Retina (tissue), 1 donor: Measurements from ENCODE around the gene ARL14EPL.
"Not testable (repeated sequence)": the region's sequence is repeated elsewhere in the genome, so short reads cannot be mapped to it uniquely, and the experiment has no call there.

Experiments used
- DNase-seq: peaks from one replicate; pipeline ENCODE4 v3.0.0-alpha.2; 2016

Gene ARL14EPL

DNA sequence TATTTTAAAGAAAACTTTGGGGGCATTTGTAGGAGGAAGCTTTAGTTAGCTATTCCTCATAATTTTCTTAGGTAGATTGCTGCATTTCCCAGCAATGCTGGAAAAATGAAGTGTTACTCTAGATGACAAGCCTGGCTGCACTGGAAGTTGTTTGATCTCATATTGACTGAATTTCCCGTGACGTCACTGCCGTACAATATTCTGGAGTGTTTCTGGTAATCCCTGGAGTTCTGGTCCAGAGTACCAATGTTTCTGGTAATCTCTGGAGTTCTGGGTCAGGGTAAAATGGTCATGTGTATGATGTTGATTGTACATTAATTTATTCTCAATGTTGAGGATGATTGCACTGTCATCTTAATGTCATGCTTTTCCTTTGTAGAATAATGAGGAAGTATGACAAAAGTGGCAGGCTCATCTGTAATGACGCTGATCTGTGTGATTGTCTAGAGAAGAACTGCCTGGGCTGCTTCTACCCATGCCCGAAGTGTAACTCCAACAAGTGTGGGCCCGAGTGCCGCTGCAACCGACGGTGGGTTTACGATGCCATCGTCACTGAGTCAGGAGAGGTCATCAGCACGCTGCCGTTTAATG is 26.2 kb downstream of the ARL14EPL start:
- DNase-seq = no peak

DNA sequence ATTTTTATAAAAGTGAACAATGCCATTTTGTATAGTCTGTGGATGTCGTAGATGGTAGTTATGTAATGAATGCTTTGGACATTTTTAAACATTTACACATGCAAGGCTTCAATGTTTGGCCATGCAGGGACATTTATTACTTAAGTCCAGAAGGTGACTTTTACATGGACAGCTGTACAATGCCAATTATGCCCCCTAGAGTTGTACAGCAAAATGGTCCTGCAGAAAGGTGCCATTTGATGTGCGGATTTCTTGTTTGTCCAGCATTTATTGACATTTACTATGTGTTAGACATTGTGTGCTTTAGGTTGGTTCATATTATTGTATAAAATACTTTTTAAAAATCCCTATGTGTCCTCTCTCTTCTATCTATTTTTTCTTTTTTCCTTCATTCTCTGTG is 30.1 kb downstream of the ARL14EPL start:
- no peak for DNase-seq

DNA sequence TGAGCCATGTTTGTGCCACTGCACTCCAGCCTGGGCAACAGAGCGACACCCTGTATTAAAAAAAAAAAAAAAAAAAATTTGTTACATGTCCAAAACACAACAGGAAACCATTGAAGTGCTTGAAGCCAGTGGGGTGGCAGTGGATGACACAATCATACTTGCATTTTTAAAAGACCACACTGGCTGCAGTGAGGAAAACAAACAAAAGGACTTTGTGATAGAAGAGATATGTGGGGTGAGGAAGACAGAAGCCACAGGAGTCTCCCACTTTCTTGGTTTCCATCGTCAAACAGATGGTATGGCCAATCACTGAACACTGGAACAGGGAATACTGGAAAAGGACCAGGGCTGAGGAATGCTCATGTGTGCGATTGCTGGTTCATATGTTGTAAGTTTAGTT is 31.7 kb downstream of the ARL14EPL start:
- no peak for DNase-seq

DNA sequence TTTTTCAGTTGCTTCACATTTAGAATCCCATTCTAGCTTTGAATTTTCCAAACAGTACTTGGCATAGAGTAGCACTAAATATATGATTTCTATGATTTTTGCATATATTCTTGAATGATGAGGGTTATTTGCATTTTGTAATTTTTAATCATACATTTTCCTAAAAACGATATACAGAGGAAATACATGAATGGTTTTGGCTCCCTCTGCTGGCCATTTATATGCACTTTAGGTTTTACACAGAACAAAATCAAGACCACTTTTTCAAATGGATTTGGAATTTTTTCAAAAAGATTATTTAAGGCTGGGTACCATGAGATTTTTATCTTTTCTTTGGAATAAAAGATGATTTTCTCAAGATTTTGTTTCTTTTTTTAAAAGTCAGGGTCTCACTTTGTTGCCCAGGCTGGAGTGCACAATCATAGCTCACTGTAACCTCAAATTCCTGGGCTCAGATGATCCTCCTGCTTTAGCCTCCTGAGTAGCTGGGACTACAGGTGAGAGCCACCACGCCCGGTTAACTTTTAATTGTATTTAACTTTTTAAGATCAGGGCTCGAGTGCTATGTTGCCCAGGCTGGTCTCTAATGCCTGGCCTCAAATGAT is 35.9 kb downstream of the ARL14EPL start:
- DNase-seq = peak; percentile 24

DNA sequence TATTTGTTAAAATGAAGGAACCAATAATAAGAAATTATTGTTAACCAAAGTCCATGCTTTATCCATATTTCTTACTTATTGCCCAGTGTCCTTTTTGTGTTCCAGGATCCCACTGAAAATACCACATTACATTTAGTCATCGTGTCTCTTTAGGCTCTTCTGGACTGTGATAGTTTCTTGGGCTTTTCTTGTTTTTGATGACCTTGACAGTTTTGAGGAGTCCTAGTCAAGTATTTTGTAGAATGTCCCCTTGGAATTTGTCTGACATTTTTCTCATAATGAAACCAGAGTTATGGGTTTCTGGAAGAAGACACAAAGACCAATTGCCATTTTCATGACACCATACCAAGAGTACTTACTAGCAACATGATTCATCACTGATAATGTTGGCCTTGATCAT is 38.9 kb downstream of the ARL14EPL start:
- DNase-seq = no peak

DNA sequence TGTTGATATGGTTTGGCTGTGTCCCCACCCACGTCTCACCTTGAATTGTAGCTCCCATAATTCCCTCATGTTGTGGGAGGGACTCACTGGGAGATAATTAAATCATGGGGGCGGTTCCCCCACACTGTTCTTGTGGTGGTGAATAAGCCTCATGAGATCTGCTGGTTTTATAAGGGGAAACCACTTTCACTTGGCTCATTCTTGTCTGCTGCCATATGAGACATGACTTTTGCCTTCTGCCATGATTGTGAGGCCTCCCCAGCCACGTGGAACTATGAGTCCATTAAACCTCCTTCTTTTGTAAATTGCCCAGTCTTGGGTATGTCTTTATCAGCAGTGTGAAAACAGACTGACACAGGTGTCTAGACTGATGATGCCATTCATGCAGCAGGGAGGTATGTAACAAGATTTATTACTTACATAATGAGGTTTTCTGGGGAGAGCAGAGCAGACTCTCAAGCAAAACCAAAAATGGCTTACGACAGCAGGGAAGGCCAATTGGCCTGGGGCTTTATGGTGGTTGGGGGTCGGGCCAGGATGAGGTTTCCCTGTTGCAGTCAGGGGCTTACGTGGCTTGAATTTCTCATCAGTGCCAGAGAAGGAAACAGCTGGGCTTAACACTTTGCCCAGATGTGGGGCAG is 43.0 kb downstream of the ARL14EPL start:
- no peak for DNase-seq

DNA sequence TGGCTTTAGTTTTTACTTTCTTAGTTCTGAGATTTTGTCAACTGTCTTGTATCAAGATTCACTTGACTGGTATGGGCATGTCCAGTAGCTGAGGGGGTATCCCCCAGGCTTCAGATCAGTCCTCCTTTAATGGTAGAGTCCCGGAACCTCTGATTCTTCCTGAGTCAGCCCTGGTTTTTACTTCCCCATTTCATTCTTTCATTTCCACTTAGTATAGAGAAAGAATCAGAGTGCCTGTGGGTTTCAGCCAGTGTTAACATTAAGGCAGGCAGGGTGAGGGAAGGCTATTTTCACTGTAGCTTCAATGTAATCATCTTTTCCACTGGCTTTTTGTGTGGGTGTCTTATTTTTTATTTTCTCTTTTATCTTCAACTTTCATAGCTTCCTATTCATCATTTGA is 44.2 kb downstream of the ARL14EPL start:
- DNase-seq = no peak

DNA sequence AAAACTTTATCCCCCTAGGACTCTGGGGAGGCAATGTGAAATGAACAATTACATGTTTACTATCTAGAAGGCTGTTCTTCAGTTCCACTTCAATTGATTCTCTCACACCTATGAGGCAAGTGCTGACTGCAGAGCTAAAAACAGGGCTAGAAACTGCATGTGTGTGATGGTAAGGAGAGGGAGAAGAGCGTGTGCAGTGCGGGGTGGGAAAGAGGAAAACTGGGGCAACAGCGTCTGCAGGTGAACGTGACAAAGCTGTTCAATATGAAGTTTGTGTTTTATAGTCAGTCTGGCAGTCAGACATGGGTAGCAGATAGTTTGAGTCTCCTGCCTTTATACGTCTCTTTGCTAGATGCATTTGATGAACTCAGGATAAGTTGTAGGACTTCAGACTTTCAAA is 45.9 kb downstream of the ARL14EPL start:
- no peak for DNase-seq

DNA sequence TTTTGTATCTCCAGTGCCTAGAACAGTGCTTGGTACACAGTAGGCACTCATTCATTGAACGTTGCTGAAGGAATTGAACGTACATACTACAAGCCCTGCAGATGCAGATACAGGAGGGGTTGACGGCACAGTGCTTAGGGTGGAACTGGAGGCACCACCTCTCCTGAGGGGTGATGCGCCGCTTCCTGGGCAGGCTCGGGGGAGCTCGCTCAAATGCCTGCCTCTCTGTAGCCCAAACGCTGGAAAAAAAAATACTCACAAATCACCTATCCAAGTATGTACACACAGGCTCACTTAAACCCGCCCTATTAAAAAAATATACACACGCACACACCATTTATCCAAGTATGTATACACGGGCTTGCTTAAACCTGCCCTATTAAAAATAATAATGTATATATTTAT is 52.0 kb downstream of the ARL14EPL start:
- DNase-seq = peak; percentile 52

- DNase-seq = peak; percentile 93
Observed at GRCh38 chr5:116084871-116085715, 52.8 kb downstream of the ARL14EPL start, which contains the start of gene COMMD10. Gene COMMD10, plus strand, starts transcription at chr5:116085025.

- DNase-seq = not testable (repeated sequence)
Observed at GRCh38 chr5:116086309-116086708, 54.0 kb downstream of the ARL14EPL start.

- no peak for DNase-seq
Observed at GRCh38 chr5:116088062-116088461, 55.8 kb downstream of the ARL14EPL start.

GRCh38 chr5:116090302-116090701 is 58.0 kb downstream of the ARL14EPL start:
- no peak for DNase-seq

DNA sequence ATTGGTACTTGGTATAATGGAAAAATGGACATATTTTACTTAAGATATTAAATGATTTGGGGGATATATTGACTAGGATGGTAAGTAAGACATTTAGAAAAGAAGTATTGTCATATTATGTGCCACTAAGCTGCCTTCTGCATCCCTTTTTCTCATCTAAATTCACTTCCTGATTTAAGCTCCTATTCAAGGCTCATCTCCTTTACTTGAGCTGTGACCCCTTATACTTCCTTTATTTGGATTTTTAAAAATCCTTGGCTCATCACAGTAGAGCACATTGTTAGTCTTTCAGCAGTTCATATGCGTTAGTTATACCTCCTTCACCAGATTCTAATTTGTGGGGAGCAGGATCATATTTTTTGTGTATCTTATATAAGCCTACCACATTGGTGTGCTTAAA is 59.1 kb downstream of the ARL14EPL start:
- no peak for DNase-seq

DNA sequence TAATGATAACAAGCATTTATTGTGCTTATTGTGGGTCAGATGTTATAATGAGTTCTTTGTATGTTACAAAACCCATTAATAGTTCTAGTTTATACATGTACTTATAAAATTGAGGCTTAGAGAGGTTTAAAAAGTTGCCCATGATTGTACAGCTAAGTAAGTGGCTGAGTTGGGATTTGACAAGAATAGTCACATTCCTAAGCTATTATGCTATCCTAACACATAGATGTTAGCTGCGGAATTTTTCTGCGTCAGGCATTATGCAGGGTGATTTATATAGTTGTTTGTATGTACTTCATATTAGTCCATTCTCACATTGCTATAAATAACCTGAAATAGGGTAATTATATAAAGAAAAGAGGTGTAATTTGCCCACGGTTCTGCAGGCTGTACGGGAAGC is 65.0 kb downstream of the ARL14EPL start:
- DNase-seq = no peak

- no peak for DNase-seq
Observed at GRCh38 chr5:116098998-116099397, 66.7 kb downstream of the ARL14EPL start.

GRCh38 chr5:116104941-116105340 is 72.7 kb downstream of the ARL14EPL start:
- not testable (repeated sequence) for DNase-seq
